Measurements from ENCODE around the gene ANXA2R.

- no peak for TF ChIP-seq POLR2AphosphoS5 (IDR thresholded peaks at IDR 0.05)
- TF ChIP-seq, protein P1, sequence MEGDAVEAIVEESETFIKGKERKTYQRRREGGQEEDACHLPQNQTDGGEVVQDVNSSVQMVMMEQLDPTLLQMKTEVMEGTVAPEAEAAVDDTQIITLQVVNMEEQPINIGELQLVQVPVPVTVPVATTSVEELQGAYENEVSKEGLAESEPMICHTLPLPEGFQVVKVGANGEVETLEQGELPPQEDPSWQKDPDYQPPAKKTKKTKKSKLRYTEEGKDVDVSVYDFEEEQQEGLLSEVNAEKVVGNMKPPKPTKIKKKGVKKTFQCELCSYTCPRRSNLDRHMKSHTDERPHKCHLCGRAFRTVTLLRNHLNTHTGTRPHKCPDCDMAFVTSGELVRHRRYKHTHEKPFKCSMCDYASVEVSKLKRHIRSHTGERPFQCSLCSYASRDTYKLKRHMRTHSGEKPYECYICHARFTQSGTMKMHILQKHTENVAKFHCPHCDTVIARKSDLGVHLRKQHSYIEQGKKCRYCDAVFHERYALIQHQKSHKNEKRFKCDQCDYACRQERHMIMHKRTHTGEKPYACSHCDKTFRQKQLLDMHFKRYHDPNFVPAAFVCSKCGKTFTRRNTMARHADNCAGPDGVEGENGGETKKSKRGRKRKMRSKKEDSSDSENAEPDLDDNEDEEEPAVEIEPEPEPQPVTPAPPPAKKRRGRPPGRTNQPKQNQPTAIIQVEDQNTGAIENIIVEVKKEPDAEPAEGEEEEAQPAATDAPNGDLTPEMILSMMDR (IDR thresholded peaks at IDR 0.05 in 8 of 11, conservative IDR thresholded peaks at IDR 0.05 in 3 of 11), result no peak
- TF ChIP-seq POLR2A (IDR thresholded peaks at IDR 0.05), result no peak
These were observed 12.9 kb downstream of the ANXA2R start for GRCh38 chr5:43027054-43027785.

Measured in spleen (tissue), 7 donors.